Glutamatergic neuron (in vitro differentiated cells): ENCODE measurements around the gene OBP2B. TPM values are rescaled to one million over a fixed set of nuclear protein-coding genes. Genes with fewer than 3 reads are reported as not detected.
"Not testable (repeated sequence)": the region's sequence is repeated elsewhere in the genome, so short reads cannot be mapped to it uniquely, and the experiment has no call there.

Source experiments
- DNase-seq: peaks from one replicate; pipeline ENCODE4 v3.0.0; 2022
- H3K27ac Mint-ChIP-seq: one replicate; pipeline ENCODE4 v1.8.0; 2020; ENCODE audit warnings: mild to moderate bottlenecking, mixed read lengths, inconsistent platforms; ENCODE audit not compliant: unreplicated experiment
- H3K27me3 Mint-ChIP-seq: one replicate; pipeline ENCODE4 v1.8.0; 2020; ENCODE audit warnings: mild to moderate bottlenecking, moderate library complexity, mixed read lengths, inconsistent platforms; ENCODE audit not compliant: unreplicated experiment
- H3K36me3 Mint-ChIP-seq: one replicate; pipeline ENCODE4 v1.8.0; 2020; ENCODE audit warnings: mild to moderate bottlenecking, mixed read lengths, inconsistent platforms; ENCODE audit not compliant: unreplicated experiment
- H3K4me1 Mint-ChIP-seq: one replicate; pipeline ENCODE4 v1.8.0; 2020; ENCODE audit warnings: mild to moderate bottlenecking, low read depth, mixed read lengths, inconsistent platforms; ENCODE audit not compliant: unreplicated experiment
- H3K4me3 Mint-ChIP-seq: one replicate; pipeline ENCODE4 v1.8.0; 2020; ENCODE audit warnings: mild to moderate bottlenecking, mixed read lengths, inconsistent platforms; ENCODE audit not compliant: unreplicated experiment
- H3K9me3 Mint-ChIP-seq: one replicate; pipeline ENCODE4 v1.8.0; 2020; ENCODE audit warnings: mild to moderate bottlenecking, moderate library complexity, mixed read lengths, inconsistent platforms; ENCODE audit not compliant: unreplicated experiment
- CTCF ChIP-seq: fragments of 200-600 bp; sonication (generic); IDR thresholded peaks from one replicate; pipeline ENCODE4 v1.5.0; 2021; ENCODE audit not compliant: partially characterized antibody, unreplicated experiment
- total RNA-seq: library from RNA; stranded (reverse); fragmentation: NEBNext Ultra II Directional; extraction: Animal tissue kit (Norgen Biotek cat#: 25700); gene quantifications from one replicate; pipeline ENCODE4 v1.2.1, GENCODE V29; 2021; ENCODE audit not compliant: unreplicated experiment

Gene OBP2B
- total RNA-seq, 1 donor from 2014 or later, result not detected

- no peak for TF ChIP-seq CTCF
- peak; percentile 82 for DNase-seq
- no peaks in the 10 kb centered on the region for H3K36me3 Mint-ChIP-seq
Observed at GRCh38 chr9:133238272-133238850, 29.3 kb upstream of the OBP2B start.

GRCh38 chr9:133237035-133237731 lies 28.1 kb upstream of the OBP2B start:
- peaks cover 9% of the 10 kb centered on the region for H3K9me3 Mint-ChIP-seq
- H3K4me3 Mint-ChIP-seq, result no peak overlapping the region
- TF ChIP-seq CTCF, result no peak
- peaks cover 4% of the 10 kb centered on the region for H3K27me3 Mint-ChIP-seq
- no peaks in the 10 kb centered on the region for H3K36me3 Mint-ChIP-seq
- DNase-seq, result no peak
- H3K27ac Mint-ChIP-seq, result no peak overlapping the region
- H3K4me1 Mint-ChIP-seq, result peaks cover 7% of the 10 kb centered on the region

More at GRCh38 chr9:133238272-133238850, 29.3 kb upstream of the OBP2B start:
- Mint-ChIP-seq H3K4me3 (peak overlapping the region; percentile 75), H3K4me1 (peaks cover 7% of the 10 kb centered on the region), H3K27ac (peak overlapping the region; percentile 50), H3K9me3 (peaks cover 9% of the 10 kb centered on the region), H3K27me3 (peaks cover 4% of the 10 kb centered on the region)

- not testable (repeated sequence) for DNase-seq, H3K36me3 Mint-ChIP-seq, H3K4me1 Mint-ChIP-seq, H3K27ac Mint-ChIP-seq, H3K4me3 Mint-ChIP-seq, H3K27me3 Mint-ChIP-seq
- H3K9me3 Mint-ChIP-seq, result peaks cover 11% of the 10 kb centered on the region
Observed at GRCh38 chr9:133236291-133237034, 27.4 kb upstream of the OBP2B start.

- Mint-ChIP-seq H3K27ac (no peak overlapping the region), H3K4me1 (peaks cover 7% of the 10 kb centered on the region), H3K36me3 (no peaks in the 10 kb centered on the region), H3K4me3 (no peak overlapping the region), H3K9me3 (peaks cover 11% of the 10 kb centered on the region), H3K27me3 (peaks cover 4% of the 10 kb centered on the region)
- TF ChIP-seq CTCF, result no peak
- no peak for DNase-seq
Observed at GRCh38 chr9:133235549-133236222, 26.6 kb upstream of the OBP2B start.

GRCh38 chr9:133234577-133235322 lies 25.7 kb upstream of the OBP2B start:
- Mint-ChIP-seq H3K27ac (no peak overlapping the region), H3K4me1 (peaks cover 7% of the 10 kb centered on the region), H3K4me3 (no peak overlapping the region), H3K9me3 (peaks cover 16% of the 10 kb centered on the region), H3K27me3 (peaks cover 4% of the 10 kb centered on the region), H3K36me3 (no peaks in the 10 kb centered on the region)
- TF ChIP-seq CTCF, result no peak
- no peak for DNase-seq
